CD14-positive monocyte (primary cell): ENCODE data around the gene OTUD7B. TPM values are rescaled to one million over a fixed set of nuclear protein-coding genes. Genes with fewer than 3 reads are reported as not detected.
A peak's percentile ranks its signal among the peaks of the same experiment; 100 is the strongest.

Source experiments
- DNase-seq, 3 donors: peaks; one replicate each; pipeline ENCODE4 v3.0.0-alpha.2; 2011 to 2022
- H2AFZ ChIP-seq: 2 replicates; pipeline ENCODE4 v1.6.0; 2012; ENCODE audit warnings: mild to moderate bottlenecking, low read depth, low read length, inconsistent platforms; ENCODE audit not compliant: insufficient read depth, poor library complexity, severe bottlenecking
- H3K27ac ChIP-seq, 2 donors: 1 replicate in 1 of 2; 2 replicates in 1 of 2; pipeline ENCODE4 v1.5.1; 2012 to 2013; ENCODE audit warnings: low read length in 2 of 2, control low read depth in 1 of 2, inconsistent platforms in 1 of 2, low read depth in 1 of 2, mild to moderate bottlenecking in 1 of 2
- H3K27me3 ChIP-seq, 2 donors: one replicate each; pipeline versions ENCODE4 v1.6.0 to v1.6.1; 2011 to 2013; ENCODE audit warnings: low read length in 2 of 2; ENCODE audit not compliant: control insufficient read depth in 2 of 2, insufficient read depth in 2 of 2
- H3K36me3 ChIP-seq, 2 donors: replicated peaks in 1 of 2; 1 replicate in 1 of 2; 2 replicates in 1 of 2; pipeline versions ENCODE4 v1.5.1 to v1.6.1; 2012 to 2013; ENCODE audit warnings: low read length in 2 of 2, control low read depth in 1 of 2, inconsistent platforms in 1 of 2, mild to moderate bottlenecking in 1 of 2; ENCODE audit not compliant: insufficient read depth in 2 of 2, control insufficient read depth in 1 of 2
- H3K4me1 ChIP-seq, 2 donors: 1 replicate in 1 of 2; 2 replicates in 1 of 2; pipeline versions ENCODE4 v1.5.1 to v1.6.1; 2012 to 2013; ENCODE audit warnings: low read length in 2 of 2, control low read depth in 1 of 2, inconsistent platforms in 1 of 2, mild to moderate bottlenecking in 1 of 2, moderate library complexity in 1 of 2; ENCODE audit not compliant: insufficient read depth in 2 of 2, control insufficient read depth in 1 of 2
- H3K4me2 ChIP-seq: replicated peaks from 2 replicates; pipeline ENCODE3; 2012; ENCODE audit warnings: low read length, moderate library complexity, mild to moderate bottlenecking; ENCODE audit not compliant: poor library complexity, severe bottlenecking; ENCODE audit errors: extremely low read depth
- H3K4me3 ChIP-seq, 3 experiments: fragments of 200-600 bp in 1 of 3; sonication (generic) in 1 of 3; replicated peaks in 1 of 3; 1 replicate in 2 of 3; 2 replicates in 1 of 3; pipeline ENCODE4 v1.5.1; 2011 to 2013; ENCODE audit warnings: low read length in 3 of 3, mild to moderate bottlenecking in 3 of 3, control low read depth in 2 of 3, low read depth in 2 of 3, inconsistent platforms in 1 of 3, moderate library complexity in 1 of 3
- H3K79me2 ChIP-seq: 2 replicates; pipeline ENCODE4 v1.6.0; 2012; ENCODE audit warnings: mild to moderate bottlenecking, control low read depth, inconsistent platforms, low read length, moderate library complexity; ENCODE audit not compliant: insufficient read depth
- H3K9ac ChIP-seq: 2 replicates; pipeline ENCODE4 v1.6.0; 2017; ENCODE audit warnings: low read length, mild to moderate bottlenecking; ENCODE audit not compliant: insufficient read depth, poor library complexity, severe bottlenecking
- H3K9me3 ChIP-seq, 2 donors: replicated peaks in 1 of 2; 1 replicate in 1 of 2; 2 replicates in 1 of 2; pipeline versions ENCODE4 v1.5.1 to v1.6.1; 2012 to 2013; ENCODE audit warnings: low read length in 2 of 2, control low read depth in 1 of 2; ENCODE audit not compliant: control insufficient read depth in 1 of 2, insufficient read depth in 1 of 2
- H4K20me1 ChIP-seq: 2 replicates; pipeline ENCODE4 v1.6.0; 2012; ENCODE audit warnings: mild to moderate bottlenecking, low read length, control low read depth, moderate library complexity; ENCODE audit not compliant: insufficient read depth
- H3K27ac Mint-ChIP-seq, 7 donors: one replicate each; pipeline ENCODE4 v1.8.0; 2020; ENCODE audit warnings: mild to moderate bottlenecking in 7 of 7, mixed read lengths in 7 of 7, moderate library complexity in 6 of 7, inconsistent platforms in 2 of 7
- H3K27me3 Mint-ChIP-seq, 3 donors: one replicate each; pipeline ENCODE4 v1.8.0; 2021 to 2022; ENCODE audit warnings: low read depth in 3 of 3, mild to moderate bottlenecking in 3 of 3, mixed read lengths in 3 of 3, moderate library complexity in 3 of 3, inconsistent platforms in 1 of 3
- H3K36me3 Mint-ChIP-seq, 2 donors: one replicate each; pipeline ENCODE4 v1.8.0; 2020; ENCODE audit warnings: mixed read lengths in 2 of 2, inconsistent platforms in 1 of 2, mild to moderate bottlenecking in 1 of 2
- H3K4me1 Mint-ChIP-seq: one replicate; pipeline ENCODE4 v1.8.0; 2020; ENCODE audit warnings: mild to moderate bottlenecking, mixed read lengths
- H3K4me3 Mint-ChIP-seq, 2 donors: one replicate each; pipeline ENCODE4 v1.8.0; 2020; ENCODE audit warnings: mild to moderate bottlenecking in 2 of 2, mixed read lengths in 2 of 2, moderate library complexity in 1 of 2
- H3K9me3 Mint-ChIP-seq, 7 donors: one replicate each; pipeline ENCODE4 v1.8.0; 2020 to 2022; ENCODE audit warnings: mixed read lengths in 7 of 7, mild to moderate bottlenecking in 6 of 7, moderate library complexity in 6 of 7, inconsistent platforms in 2 of 7
- WGBS: methylation state at CpG from one replicate; pipeline ENCODE4 v1.1.5; 2013; ENCODE audit warnings: missing lambda C conversion rate; ENCODE audit not compliant: insufficient coverage; 5-methylcytosine and 5-hydroxymethylcytosine counted together
- intact Hi-C, 2 donors: fragments of 100-400 bp; cut with micrococcal nuclease; formaldehyde crosslinking; loops; one replicate each; pipeline versions ENCODE4 v1.15.0 to v1.15.1; 2023
- polyA plus RNA-seq, 3 donors: library from polyadenylated mRNA; depleted of rRNA in 1 of 3; unstranded in 2 of 3; stranded (reverse) in 1 of 3; fragments of 300-500 nt in 2 of 3; fragments of >200 nt in 1 of 3; fragmentation: Illumina TruSeq in 2 of 3; gene quantifications; 1 replicate in 2 of 3; 2 replicates in 1 of 3; pipeline ENCODE4 v1.2.3, GENCODE V29; 2012 to 2021
- TF ChIP-seq, protein P1 (sequence below): fragments of 200-600 bp; IDR thresholded peaks from one replicate; pipeline ENCODE4 v1.8.0; 2022; ENCODE audit warnings: antibody characterized with exemption, mild to moderate bottlenecking

The OTUD7B gene
- polyA plus RNA-seq, 3 donors = 0.03 TPM; not detected in 2

DNA sequence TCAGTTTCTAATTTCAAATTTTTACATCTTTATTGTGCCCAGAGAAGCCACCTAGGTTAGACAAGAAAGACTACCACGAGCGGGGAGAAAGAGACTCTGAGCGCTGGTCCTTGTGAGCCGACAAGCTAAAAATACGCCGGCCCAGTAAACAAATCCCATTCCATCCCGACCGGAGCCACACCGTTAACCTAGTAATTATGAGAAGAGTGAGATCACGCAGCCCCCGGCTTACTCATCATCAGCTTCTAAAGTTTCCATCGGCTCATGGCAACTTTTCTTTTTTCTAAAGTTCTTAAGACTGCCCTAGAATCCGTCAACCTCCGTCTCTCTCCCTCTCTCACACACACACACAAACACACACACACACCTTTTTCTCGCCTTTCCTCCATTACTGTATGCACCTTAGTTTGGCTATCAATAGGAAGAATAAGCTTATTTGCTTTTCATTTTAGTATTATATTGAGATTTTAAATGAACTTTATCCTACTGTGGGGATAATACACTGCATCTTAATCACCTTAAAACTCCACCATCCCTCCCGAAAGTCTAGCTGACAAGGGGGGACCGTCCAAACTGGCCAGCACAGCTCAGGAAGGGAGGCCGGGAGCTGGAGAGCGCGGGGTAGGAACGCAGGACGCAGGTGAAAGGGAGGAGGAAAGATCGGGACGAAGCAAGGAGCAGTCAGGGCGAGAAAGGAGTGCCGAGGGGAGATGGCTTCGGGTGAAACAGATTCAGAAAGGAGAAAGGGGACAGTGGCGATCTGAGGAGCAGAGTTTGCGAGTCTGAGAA lies 728 bp downstream of the OTUD7B start:
- TF ChIP-seq, protein P1, sequence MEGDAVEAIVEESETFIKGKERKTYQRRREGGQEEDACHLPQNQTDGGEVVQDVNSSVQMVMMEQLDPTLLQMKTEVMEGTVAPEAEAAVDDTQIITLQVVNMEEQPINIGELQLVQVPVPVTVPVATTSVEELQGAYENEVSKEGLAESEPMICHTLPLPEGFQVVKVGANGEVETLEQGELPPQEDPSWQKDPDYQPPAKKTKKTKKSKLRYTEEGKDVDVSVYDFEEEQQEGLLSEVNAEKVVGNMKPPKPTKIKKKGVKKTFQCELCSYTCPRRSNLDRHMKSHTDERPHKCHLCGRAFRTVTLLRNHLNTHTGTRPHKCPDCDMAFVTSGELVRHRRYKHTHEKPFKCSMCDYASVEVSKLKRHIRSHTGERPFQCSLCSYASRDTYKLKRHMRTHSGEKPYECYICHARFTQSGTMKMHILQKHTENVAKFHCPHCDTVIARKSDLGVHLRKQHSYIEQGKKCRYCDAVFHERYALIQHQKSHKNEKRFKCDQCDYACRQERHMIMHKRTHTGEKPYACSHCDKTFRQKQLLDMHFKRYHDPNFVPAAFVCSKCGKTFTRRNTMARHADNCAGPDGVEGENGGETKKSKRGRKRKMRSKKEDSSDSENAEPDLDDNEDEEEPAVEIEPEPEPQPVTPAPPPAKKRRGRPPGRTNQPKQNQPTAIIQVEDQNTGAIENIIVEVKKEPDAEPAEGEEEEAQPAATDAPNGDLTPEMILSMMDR = no peak
- H4K20me1 ChIP-seq = no peaks in the 10 kb centered on the region
- H3K4me3 ChIP-seq = peak overlapping the region; percentile 63 to 81 (median 70)
- Mint-ChIP-seq H3K27me3 (peaks cover 93 to 98% (median 95%) of the 10 kb centered on the region in 3 donors), H3K27ac (peak overlapping the region in 4 of 7 donors; percentile 9 to 83 (median 72)), H3K9me3 (peaks cover 0 to 23% (median 5%) of the 10 kb centered on the region in 7 donors), H3K36me3 (peaks cover 0 to 10% of the 10 kb centered on the region in 2 donors), H3K4me3 (peak overlapping the region; percentile 90 to 97), H3K4me1 (peaks cover 18% of the 10 kb centered on the region)
- no peaks in the 10 kb centered on the region for H3K79me2 ChIP-seq
- intact Hi-C loops = no loop called here
- H3K36me3 ChIP-seq = no peaks in the 10 kb centered on the region
- H3K9me3 ChIP-seq = peaks cover 0 to 5% of the 10 kb centered on the region in 2 donors
- H3K4me2 ChIP-seq = peak overlapping the region; percentile 85
- H3K4me1 ChIP-seq = peaks cover 12 to 18% of the 10 kb centered on the region in 2 donors
- peak overlapping the region; percentile 44 for H3K9ac ChIP-seq
- peak overlapping the region; percentile 85 for H2AFZ ChIP-seq
- no peak overlapping the region for H3K27ac ChIP-seq
- H3K27me3 ChIP-seq = peaks cover 90 to 97% of the 10 kb centered on the region in 2 donors
- DNase-seq = peak in 2 of 3 donors; percentile 14 to 41
- WGBS = 0% methylated on average over 14 of the region's 29 CpGs

DNA sequence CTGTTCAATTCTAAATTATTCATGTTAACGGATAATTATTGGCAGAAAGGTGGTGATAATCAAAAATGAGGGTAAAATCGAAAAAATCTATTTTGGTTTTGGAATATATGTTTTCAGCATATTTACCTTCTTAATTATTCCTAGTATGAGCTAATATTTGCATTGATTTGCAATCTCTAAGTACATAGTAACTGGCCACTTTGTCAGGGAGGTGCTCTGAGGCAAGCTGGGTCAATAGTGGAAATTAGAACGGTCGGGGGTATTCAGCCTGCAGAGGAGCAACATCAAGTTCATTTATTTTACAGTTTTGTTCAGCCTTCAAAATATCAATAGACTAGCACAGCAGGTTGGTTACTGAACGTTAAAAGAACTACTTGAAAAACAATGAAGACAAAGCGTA lies 1.8 kb downstream of the OTUD7B start:
- Histone ChIP-seq H3K4me3 (no peak overlapping the region), H3K9ac (no peak overlapping the region), H3K9me3 (peaks cover 0 to 8% of the 10 kb centered on the region in 2 donors), H3K27me3 (peaks cover 93 to 100% of the 10 kb centered on the region in 2 donors), H2AFZ (no peak overlapping the region), H3K27ac (no peak overlapping the region), H3K79me2 (no peaks in the 10 kb centered on the region), H3K4me1 (peaks cover 12 to 18% of the 10 kb centered on the region in 2 donors), H3K36me3 (no peaks in the 10 kb centered on the region), H3K4me2 (no peak overlapping the region), H4K20me1 (peaks cover under 1% of the 10 kb centered on the region)
- H3K4me1 Mint-ChIP-seq = peaks cover 21% of the 10 kb centered on the region
- DNase-seq = no peak
- peaks cover 95 to 100% (median 97%) of the 10 kb centered on the region in 3 donors for H3K27me3 Mint-ChIP-seq
- TF ChIP-seq, protein P1 = no peak
- H3K27ac Mint-ChIP-seq = no peak overlapping the region
- WGBS = no CpG with 5 or more reads among the region's 6 CpGs
- intact Hi-C loops = no loop called here
- H3K9me3 Mint-ChIP-seq = peaks cover 0 to 26% (median 8%) of the 10 kb centered on the region in 7 donors
- peak overlapping the region in 1 of 2 donors; percentile 97 for H3K4me3 Mint-ChIP-seq
- H3K36me3 Mint-ChIP-seq = peaks cover 0 to 13% of the 10 kb centered on the region in 2 donors
